ENCODE results near the gene ATP1B3.

Gene ATP1B3

GRCh38 chr3:141934354-141934753, 57.9 kb downstream of the ATP1B3 start:
- H3K9me2 ChIP-seq (replicated peaks; ENCODE audit: insufficient read depth, low read length) = no peaks in the 10 kb centered on the region
- H3F3A ChIP-seq (ENCODE audit: insufficient read depth, low read length) = no peaks in the 10 kb centered on the region
- no peaks in the 10 kb centered on the region for H3K9me3 ChIP-seq (replicated peaks; ENCODE audit: insufficient read depth, low read length)
- no peaks in the 10 kb centered on the region for H3K36me3 ChIP-seq (replicated peaks; ENCODE audit: insufficient read depth, low read length)
- H3K4me3 ChIP-seq (ENCODE audit: low read length) = no peak overlapping the region
- H4K20me1 ChIP-seq (ENCODE audit: insufficient read depth, low read length) = no peaks in the 10 kb centered on the region
- DNase-seq = no peak
- no peaks in the 10 kb centered on the region for H3K4me1 ChIP-seq (ENCODE audit: low read length)
- no peaks in the 10 kb centered on the region for H3K79me2 ChIP-seq (ENCODE audit: low read length)
- no peak overlapping the region for H2AFZ ChIP-seq (ENCODE audit: low read length)
- no peaks in the 10 kb centered on the region for H3K27me3 ChIP-seq (replicated peaks; ENCODE audit: insufficient read depth, low read length)
- H3K27ac ChIP-seq (ENCODE audit: low read length) = no peak overlapping the region
- H3K4me2 ChIP-seq (ENCODE audit: low read depth, low read length) = no peak overlapping the region
- TF ChIP-seq EZH2phosphoT487 (IDR thresholded peaks at IDR 0.05; ENCODE audit: low read length) = no peak
- no peak for TF ChIP-seq CTCF (IDR thresholded peaks at IDR 0.05; ENCODE audit: low read length)
- no peak for TF ChIP-seq EZH2 (optimal IDR thresholded peaks at IDR 0.05; ENCODE audit: low read depth, low read length)
- no peak overlapping the region for H3K9ac ChIP-seq (ENCODE audit: low read length)

GRCh38 chr3:141938011-141938500, 61.6 kb downstream of the ATP1B3 start:
- H3F3A ChIP-seq (ENCODE audit: insufficient read depth, low read length) = no peaks in the 10 kb centered on the region
- no peaks in the 10 kb centered on the region for H3K27me3 ChIP-seq (replicated peaks; ENCODE audit: insufficient read depth, low read length)
- H3K9me3 ChIP-seq (replicated peaks; ENCODE audit: insufficient read depth, low read length) = no peaks in the 10 kb centered on the region
- TF ChIP-seq EZH2phosphoT487 (IDR thresholded peaks at IDR 0.05; ENCODE audit: low read length) (no peak), CTCF (IDR thresholded peaks at IDR 0.05; ENCODE audit: low read length) (no peak), EZH2 (optimal IDR thresholded peaks at IDR 0.05; ENCODE audit: low read depth, low read length) (no peak)
- H3K27ac ChIP-seq (ENCODE audit: low read length) = no peak overlapping the region
- H3K9ac ChIP-seq (ENCODE audit: low read length) = no peak overlapping the region
- H3K9me2 ChIP-seq (replicated peaks; ENCODE audit: insufficient read depth, low read length) = no peaks in the 10 kb centered on the region
- H3K79me2 ChIP-seq (ENCODE audit: low read length) = no peaks in the 10 kb centered on the region
- H4K20me1 ChIP-seq (ENCODE audit: insufficient read depth, low read length) = no peaks in the 10 kb centered on the region
- no peak overlapping the region for H3K4me3 ChIP-seq (ENCODE audit: low read length)
- no peak for DNase-seq
- no peaks in the 10 kb centered on the region for H3K36me3 ChIP-seq (replicated peaks; ENCODE audit: insufficient read depth, low read length)
- no peaks in the 10 kb centered on the region for H3K4me1 ChIP-seq (ENCODE audit: low read length)
- no peak overlapping the region for H2AFZ ChIP-seq (ENCODE audit: low read length)
- no peak overlapping the region for H3K4me2 ChIP-seq (ENCODE audit: low read depth, low read length)

GRCh38 chr3:141939759-141940158, 63.3 kb downstream of the ATP1B3 start:
- Histone ChIP-seq H3K4me3 (ENCODE audit: low read length) (no peak overlapping the region), H2AFZ (ENCODE audit: low read length) (no peak overlapping the region), H3K4me1 (ENCODE audit: low read length) (no peaks in the 10 kb centered on the region), H3F3A (ENCODE audit: insufficient read depth, low read length) (no peaks in the 10 kb centered on the region), H3K27me3 (replicated peaks; ENCODE audit: insufficient read depth, low read length) (no peaks in the 10 kb centered on the region), H3K9me2 (replicated peaks; ENCODE audit: insufficient read depth, low read length) (no peaks in the 10 kb centered on the region), H4K20me1 (ENCODE audit: insufficient read depth, low read length) (no peaks in the 10 kb centered on the region), H3K36me3 (replicated peaks; ENCODE audit: insufficient read depth, low read length) (no peaks in the 10 kb centered on the region), H3K4me2 (ENCODE audit: low read depth, low read length) (no peak overlapping the region), H3K9me3 (replicated peaks; ENCODE audit: insufficient read depth, low read length) (no peaks in the 10 kb centered on the region), H3K9ac (ENCODE audit: low read length) (no peak overlapping the region), H3K79me2 (ENCODE audit: low read length) (no peaks in the 10 kb centered on the region), H3K27ac (ENCODE audit: low read length) (no peak overlapping the region)
- DNase-seq = no peak
- TF ChIP-seq CTCF (IDR thresholded peaks at IDR 0.05; ENCODE audit: low read length) = no peak
- no peak for TF ChIP-seq EZH2phosphoT487 (IDR thresholded peaks at IDR 0.05; ENCODE audit: low read length)
- TF ChIP-seq EZH2 (optimal IDR thresholded peaks at IDR 0.05; ENCODE audit: low read depth, low read length) = no peak
